Loucy (cell line): Measurements from ENCODE around the gene WDR12.

ENCODE experiments used
- H2AFZ ChIP-seq: fragments of 200-600 bp; sonication (generic); 2 replicates; pipeline ENCODE4 v1.6.0; 2016; ENCODE audit warnings: antibody characterized with exemption, mild to moderate bottlenecking, low read length, moderate library complexity
- H3F3A ChIP-seq: fragments of 200-600 bp; 2 replicates; pipeline ENCODE4 v1.6.0; 2016; ENCODE audit warnings: antibody characterized with exemption, low read depth, mild to moderate bottlenecking
- H3K27me3 ChIP-seq: fragments of 200-600 bp; sonication (generic); 2 replicates; pipeline ENCODE4 v1.6.1; 2014; ENCODE audit warnings: low read length, mild to moderate bottlenecking; ENCODE audit not compliant: insufficient read depth, poor library complexity, severe bottlenecking
- H3K36me3 ChIP-seq: fragments of 200-600 bp; sonication (generic); 2 replicates; pipeline ENCODE4 v1.6.1; 2016; ENCODE audit warnings: low read length; ENCODE audit not compliant: insufficient read depth
- H3K4me1 ChIP-seq: fragments of 200-600 bp; sonication (generic); 2 replicates; pipeline ENCODE4 v1.5.1; 2014; ENCODE audit warnings: low read length, mild to moderate bottlenecking; ENCODE audit not compliant: insufficient read depth, poor library complexity, severe bottlenecking
- H3K4me2 ChIP-seq: fragments of 200-600 bp; sonication (generic); 2 replicates; pipeline ENCODE4 v1.6.0; 2014; ENCODE audit warnings: antibody characterized with exemption, low read length, low read depth, mild to moderate bottlenecking; ENCODE audit not compliant: poor library complexity, severe bottlenecking
- H3K4me3 ChIP-seq: fragments of 200-600 bp; sonication (generic); 2 replicates; pipeline ENCODE4 v1.5.1; 2014; ENCODE audit warnings: low read length, mild to moderate bottlenecking, mixed read lengths; ENCODE audit not compliant: poor library complexity, severe bottlenecking
- H3K79me2 ChIP-seq: fragments of 200-600 bp; sonication (generic); 2 replicates; pipeline ENCODE4 v1.6.1; 2014; ENCODE audit warnings: low read length; ENCODE audit not compliant: insufficient read depth
- H3K9ac ChIP-seq: fragments of 200-600 bp; sonication (generic); 2 replicates; pipeline ENCODE4 v1.6.0; 2014; ENCODE audit warnings: mild to moderate bottlenecking, low read depth, low read length, moderate library complexity; ENCODE audit not compliant: poor library complexity, severe bottlenecking
- H3K9me2 ChIP-seq: fragments of 200-600 bp; sonication (generic); replicated peaks from 2 replicates; pipeline ENCODE4 v1.6.1; 2016; ENCODE audit warnings: low read depth, low read length, mixed read lengths
- H3K9me3 ChIP-seq: fragments of 200-600 bp; sonication (generic); 2 replicates; pipeline ENCODE4 v1.6.1; 2014; ENCODE audit warnings: mild to moderate bottlenecking, antibody characterized with exemption, low read length, low read depth; ENCODE audit not compliant: insufficient read depth
- H4K20me1 ChIP-seq: fragments of 200-600 bp; sonication (generic); 2 replicates; pipeline ENCODE4 v1.6.0; 2014; ENCODE audit warnings: antibody characterized with exemption, low read length, mild to moderate bottlenecking; ENCODE audit not compliant: insufficient read depth, poor library complexity, severe bottlenecking
- EZH2phosphoT487 ChIP-seq: fragments of 200-600 bp; IDR thresholded peaks from 2 replicates; pipeline ENCODE4 v1.6.1; 2018; ENCODE audit warnings: antibody characterized with exemption, mild to moderate bottlenecking, moderate library complexity, borderline replicate concordance
- TF ChIP-seq, protein P1 (sequence below): fragments of 200-600 bp; sonication (generic); conservative IDR thresholded peaks from 2 replicates; pipeline ENCODE4 v1.5.1; 2014; ENCODE audit warnings: mild to moderate bottlenecking, antibody characterized with exemption, low read length

WDR12 gene

DNA sequence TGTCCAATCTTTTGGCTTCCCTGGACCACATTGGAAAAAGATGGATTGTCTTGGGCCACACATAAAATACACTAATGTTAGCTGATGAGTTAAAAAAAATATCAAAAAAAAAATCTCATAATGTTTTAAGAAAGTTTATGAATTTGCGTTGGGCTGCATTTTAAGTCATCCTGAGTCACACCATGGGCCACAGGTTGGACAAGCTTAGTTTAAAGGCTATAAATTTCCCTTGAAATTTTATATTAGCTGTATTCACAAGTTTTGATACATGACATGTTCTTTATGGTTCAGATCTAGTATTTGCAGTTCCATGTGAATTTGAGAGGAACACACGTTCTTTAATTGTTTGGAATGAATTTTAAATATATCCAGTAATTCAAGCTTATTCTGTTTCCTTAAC lies 22.5 kb upstream of the WDR12 start:
- no peaks in the 10 kb centered on the region for H3K36me3 ChIP-seq
- H3K27me3 ChIP-seq, result no peaks in the 10 kb centered on the region
- H3K79me2 ChIP-seq, result no peaks in the 10 kb centered on the region
- H3K9ac ChIP-seq, result no peak overlapping the region
- TF ChIP-seq, protein P1, sequence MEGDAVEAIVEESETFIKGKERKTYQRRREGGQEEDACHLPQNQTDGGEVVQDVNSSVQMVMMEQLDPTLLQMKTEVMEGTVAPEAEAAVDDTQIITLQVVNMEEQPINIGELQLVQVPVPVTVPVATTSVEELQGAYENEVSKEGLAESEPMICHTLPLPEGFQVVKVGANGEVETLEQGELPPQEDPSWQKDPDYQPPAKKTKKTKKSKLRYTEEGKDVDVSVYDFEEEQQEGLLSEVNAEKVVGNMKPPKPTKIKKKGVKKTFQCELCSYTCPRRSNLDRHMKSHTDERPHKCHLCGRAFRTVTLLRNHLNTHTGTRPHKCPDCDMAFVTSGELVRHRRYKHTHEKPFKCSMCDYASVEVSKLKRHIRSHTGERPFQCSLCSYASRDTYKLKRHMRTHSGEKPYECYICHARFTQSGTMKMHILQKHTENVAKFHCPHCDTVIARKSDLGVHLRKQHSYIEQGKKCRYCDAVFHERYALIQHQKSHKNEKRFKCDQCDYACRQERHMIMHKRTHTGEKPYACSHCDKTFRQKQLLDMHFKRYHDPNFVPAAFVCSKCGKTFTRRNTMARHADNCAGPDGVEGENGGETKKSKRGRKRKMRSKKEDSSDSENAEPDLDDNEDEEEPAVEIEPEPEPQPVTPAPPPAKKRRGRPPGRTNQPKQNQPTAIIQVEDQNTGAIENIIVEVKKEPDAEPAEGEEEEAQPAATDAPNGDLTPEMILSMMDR, result no peak
- no peak for TF ChIP-seq EZH2phosphoT487
- no peak overlapping the region for H3K4me2 ChIP-seq
- H2AFZ ChIP-seq, result no peak overlapping the region
- no peaks in the 10 kb centered on the region for H3F3A ChIP-seq
- H3K4me1 ChIP-seq, result no peaks in the 10 kb centered on the region
- H4K20me1 ChIP-seq, result no peaks in the 10 kb centered on the region
- H3K9me3 ChIP-seq, result no peaks in the 10 kb centered on the region
- no peak overlapping the region for H3K4me3 ChIP-seq
- no peaks in the 10 kb centered on the region for H3K9me2 ChIP-seq

DNA sequence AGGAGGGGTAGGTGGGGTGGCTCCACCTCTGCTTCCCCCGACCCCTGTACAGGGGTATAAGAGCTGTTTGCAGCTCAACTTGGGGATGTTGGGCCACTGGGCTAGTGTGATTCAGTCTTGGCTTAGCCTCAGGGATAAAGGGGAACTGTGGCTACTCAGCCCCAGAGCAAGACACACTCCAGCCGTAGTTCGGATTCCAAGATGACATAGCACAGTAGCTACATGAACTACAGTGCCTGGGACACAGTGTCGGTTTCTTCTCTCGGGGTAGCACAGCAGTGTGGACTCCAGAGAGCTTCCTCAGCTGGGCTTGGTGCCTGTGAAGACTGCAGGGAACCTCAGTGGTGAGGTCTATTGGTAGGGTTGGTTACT lies 21.7 kb upstream of the WDR12 start:
- TF ChIP-seq, protein P1, result no peak
- TF ChIP-seq EZH2phosphoT487, result no peak
- no peak overlapping the region for H2AFZ ChIP-seq
- H3K9me2 ChIP-seq, result no peaks in the 10 kb centered on the region

DNA sequence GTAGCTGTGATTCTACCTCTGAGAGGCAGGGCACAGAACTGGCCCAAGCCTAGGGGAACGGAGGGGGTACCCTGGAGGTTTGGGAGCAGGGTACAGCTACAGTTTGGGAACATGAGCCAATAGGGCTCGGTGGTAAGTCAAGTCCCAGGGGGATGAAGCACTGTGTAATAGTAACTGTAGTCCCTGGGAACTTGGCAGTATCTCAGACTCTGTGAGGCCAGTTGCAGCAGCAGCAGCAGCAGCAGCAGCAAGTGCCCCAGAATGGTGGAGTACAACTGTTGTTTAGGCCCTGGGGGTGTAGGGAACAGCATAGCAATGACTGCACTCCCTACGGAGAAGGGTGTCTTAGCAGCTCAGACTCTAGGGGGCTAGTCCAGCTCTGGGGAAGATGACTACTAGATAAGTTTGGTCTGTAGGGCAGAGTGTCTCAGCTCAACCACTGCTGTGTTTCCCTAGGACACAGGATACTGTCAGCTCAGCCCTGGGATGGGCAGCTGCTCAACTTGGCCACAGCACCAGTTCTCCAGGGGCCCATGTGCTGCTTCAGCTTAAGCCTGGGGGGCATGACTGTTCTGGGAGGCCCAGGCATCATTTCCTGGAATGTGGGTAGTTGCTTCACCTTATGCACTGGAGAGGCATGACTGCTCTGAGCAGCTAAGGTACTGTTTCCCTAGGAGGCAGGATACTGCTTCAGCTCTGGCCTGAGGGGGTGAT lies 21.1 kb upstream of the WDR12 start:
- Histone ChIP-seq H3F3A (no peaks in the 10 kb centered on the region), H4K20me1 (no peaks in the 10 kb centered on the region), H3K4me3 (no peak overlapping the region), H3K9me3 (no peaks in the 10 kb centered on the region), H3K27me3 (no peaks in the 10 kb centered on the region), H3K4me2 (no peak overlapping the region), H3K9ac (no peak overlapping the region), H3K9me2 (no peaks in the 10 kb centered on the region), H3K36me3 (no peaks in the 10 kb centered on the region), H3K79me2 (no peaks in the 10 kb centered on the region), H3K4me1 (no peaks in the 10 kb centered on the region), H2AFZ (no peak overlapping the region)
- TF ChIP-seq EZH2phosphoT487, result no peak
- TF ChIP-seq, protein P1, result no peak

More for the DNA sequence above, 21.7 kb upstream of the WDR12 start:
- no peaks in the 10 kb centered on the region for H3K9me3 ChIP-seq
- no peak overlapping the region for H3K4me3 ChIP-seq
- H4K20me1 ChIP-seq, result no peaks in the 10 kb centered on the region
- no peaks in the 10 kb centered on the region for H3F3A ChIP-seq
- no peaks in the 10 kb centered on the region for H3K27me3 ChIP-seq
- no peak overlapping the region for H3K4me2 ChIP-seq
- H3K79me2 ChIP-seq, result no peaks in the 10 kb centered on the region
- H3K4me1 ChIP-seq, result no peaks in the 10 kb centered on the region
- H3K9ac ChIP-seq, result no peak overlapping the region
- H3K36me3 ChIP-seq, result no peaks in the 10 kb centered on the region
